Bronchial epithelial cell (primary cell): Measurements from ENCODE around the gene TMEM108. TPM values are rescaled to one million over a fixed set of nuclear protein-coding genes. Genes with fewer than 3 reads are reported as not detected.
"Not testable (repeated sequence)": the region's sequence is repeated elsewhere in the genome, so short reads cannot be mapped to it uniquely, and the experiment has no call there.

Source experiments
- DNase-seq: peaks from one replicate; pipeline ENCODE4 v3.0.0-alpha.2; 2010; ENCODE audit warnings: low read depth
- FAIRE-seq: peaks from 2 replicates; lab custom pipeline; 2011; peaks lifted over from hg19 to GRCh38; lab: Jason Lieb, UNC
- H3K27me3 ChIP-seq: 2 replicates; pipeline ENCODE4 v1.5.1; 2011; ENCODE audit warnings: low read length; ENCODE audit not compliant: control insufficient read depth, insufficient read depth
- H3K36me3 ChIP-seq: 2 replicates; pipeline ENCODE4 v1.5.1; 2011; ENCODE audit warnings: low read length; ENCODE audit not compliant: control insufficient read depth, insufficient read depth
- H3K4me3 ChIP-seq: 2 replicates; pipeline ENCODE4 v1.5.1; 2011; ENCODE audit warnings: mild to moderate bottlenecking, low read depth, low read length, control low read depth
- total RNA-seq: library from RNA; depleted of rRNA; stranded (reverse); fragments of >200 nt; gene quantifications from 2 replicates; pipeline ENCODE4 v1.2.1, GENCODE V29; 2014
- TF ChIP-seq, protein P1 (sequence below): IDR thresholded peaks from 2 replicates; pipeline ENCODE4 v1.5.1; 2011; ENCODE audit warnings: mild to moderate bottlenecking, moderate library complexity, low read length, control low read depth, inconsistent platforms; ENCODE audit not compliant: insufficient read depth, severe bottlenecking

TMEM108 gene
- total RNA-seq = not detected in 2 replicates

DNA sequence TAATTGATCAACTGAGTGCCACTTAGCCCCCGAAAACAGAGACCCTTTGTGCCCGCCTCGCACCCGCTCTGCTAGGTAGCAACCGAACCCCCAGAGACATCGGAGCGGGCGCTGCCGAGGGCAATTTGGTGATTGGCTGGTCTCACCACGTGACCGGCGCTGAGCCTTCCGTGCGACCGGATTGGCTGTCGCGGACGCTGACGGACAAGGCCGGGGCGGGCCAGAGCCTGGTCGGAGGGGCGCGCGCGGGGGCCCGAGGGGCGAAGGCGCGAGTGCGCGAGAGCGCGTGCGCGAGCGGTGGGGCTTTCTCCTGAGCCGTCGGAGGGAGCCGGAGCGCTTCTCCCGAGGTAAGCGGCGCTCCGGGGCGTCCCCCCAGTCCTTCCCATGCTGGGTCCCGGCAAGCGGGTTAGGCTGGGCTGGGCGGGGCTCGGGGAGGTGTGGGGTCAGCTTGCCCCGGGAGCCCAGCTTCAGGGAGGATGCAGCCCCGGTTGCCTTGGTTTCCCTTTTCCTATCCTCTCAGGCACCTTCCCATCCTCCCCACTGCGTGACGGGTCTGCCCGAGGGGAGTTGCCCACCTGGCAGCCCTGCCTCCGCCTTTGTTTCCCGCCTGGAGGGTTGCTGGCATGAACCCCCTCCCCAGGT lies at the start of gene TMEM108:
Gene TMEM108 (plus strand): TSS at position 303 of the 642 bp plus-strand sequence.
- FAIRE-seq = no peak
- peak within 1 kb of the TSS; percentile 37 for H3K4me3 ChIP-seq
- TF ChIP-seq, protein P1, sequence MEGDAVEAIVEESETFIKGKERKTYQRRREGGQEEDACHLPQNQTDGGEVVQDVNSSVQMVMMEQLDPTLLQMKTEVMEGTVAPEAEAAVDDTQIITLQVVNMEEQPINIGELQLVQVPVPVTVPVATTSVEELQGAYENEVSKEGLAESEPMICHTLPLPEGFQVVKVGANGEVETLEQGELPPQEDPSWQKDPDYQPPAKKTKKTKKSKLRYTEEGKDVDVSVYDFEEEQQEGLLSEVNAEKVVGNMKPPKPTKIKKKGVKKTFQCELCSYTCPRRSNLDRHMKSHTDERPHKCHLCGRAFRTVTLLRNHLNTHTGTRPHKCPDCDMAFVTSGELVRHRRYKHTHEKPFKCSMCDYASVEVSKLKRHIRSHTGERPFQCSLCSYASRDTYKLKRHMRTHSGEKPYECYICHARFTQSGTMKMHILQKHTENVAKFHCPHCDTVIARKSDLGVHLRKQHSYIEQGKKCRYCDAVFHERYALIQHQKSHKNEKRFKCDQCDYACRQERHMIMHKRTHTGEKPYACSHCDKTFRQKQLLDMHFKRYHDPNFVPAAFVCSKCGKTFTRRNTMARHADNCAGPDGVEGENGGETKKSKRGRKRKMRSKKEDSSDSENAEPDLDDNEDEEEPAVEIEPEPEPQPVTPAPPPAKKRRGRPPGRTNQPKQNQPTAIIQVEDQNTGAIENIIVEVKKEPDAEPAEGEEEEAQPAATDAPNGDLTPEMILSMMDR = no peak
- no peaks in the 10 kb centered on the region for H3K36me3 ChIP-seq
- peaks cover 33% of the 10 kb centered on the region for H3K27me3 ChIP-seq
- peak; percentile 20 for DNase-seq

DNA sequence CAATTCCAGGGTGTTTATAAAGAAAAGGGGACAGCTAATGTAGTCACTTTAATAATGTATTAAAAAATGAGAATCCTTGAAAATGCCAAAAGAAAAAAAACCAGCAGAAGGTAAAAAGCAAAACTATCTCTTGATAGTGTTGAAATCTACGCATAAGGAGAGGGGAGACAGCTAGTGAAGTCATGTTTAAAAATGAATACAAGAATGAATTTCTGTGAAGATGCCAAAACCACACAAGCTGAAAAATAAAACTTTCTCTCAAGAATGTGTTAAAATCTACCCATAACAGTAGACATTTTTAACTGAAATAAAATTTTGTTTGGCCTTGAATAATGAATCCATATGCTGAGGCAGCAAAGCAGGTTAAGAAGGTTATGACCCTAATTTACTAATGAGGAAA lies 42.2 kb upstream of the TMEM108 start:
- H3K36me3 ChIP-seq = no peaks in the 10 kb centered on the region
- no peak for FAIRE-seq
- H3K27me3 ChIP-seq = no peaks in the 10 kb centered on the region
- DNase-seq = no peak
- no peak overlapping the region for H3K4me3 ChIP-seq
- TF ChIP-seq, protein P1 = no peak

DNA sequence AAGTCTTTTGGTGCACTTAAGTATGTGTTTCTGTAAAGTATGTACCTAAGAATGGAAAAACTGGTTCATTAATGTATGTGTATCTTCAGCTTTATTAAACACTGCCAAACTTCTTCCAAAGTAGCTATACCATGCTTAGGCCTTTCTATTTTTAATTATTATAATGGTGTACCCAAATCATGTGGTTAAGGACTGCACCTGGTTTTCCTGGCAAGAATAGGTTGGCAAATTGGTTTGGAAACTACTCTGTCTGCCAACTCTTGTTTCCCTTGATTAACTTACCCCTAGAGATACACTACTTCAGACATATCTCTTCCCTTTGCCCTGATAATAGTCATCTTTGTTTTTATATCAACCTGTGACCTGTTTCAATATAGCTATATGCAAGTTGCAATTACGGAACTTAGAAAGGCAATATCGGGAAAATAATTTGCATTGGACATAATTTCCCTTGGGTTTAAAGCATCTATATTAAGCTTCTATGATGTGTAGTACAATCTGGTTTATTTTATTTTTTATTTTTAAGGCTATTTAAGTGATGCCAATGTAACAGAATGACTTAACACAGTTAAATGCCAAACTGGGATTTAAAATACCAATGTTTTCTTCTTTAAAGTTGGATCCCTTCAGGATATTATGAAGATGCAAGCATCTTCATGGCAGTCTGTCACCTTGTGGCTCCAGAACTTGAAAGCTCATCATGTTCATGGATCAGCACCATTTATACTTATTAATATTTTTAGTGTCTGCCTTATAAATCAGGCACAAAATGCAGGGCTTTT lies 40.6 kb upstream of the TMEM108 start:
- no peak for FAIRE-seq
- Histone ChIP-seq H3K4me3 (no peak overlapping the region), H3K36me3 (no peaks in the 10 kb centered on the region), H3K27me3 (no peaks in the 10 kb centered on the region)
- TF ChIP-seq, protein P1 = no peak
- DNase-seq = no peak

DNA sequence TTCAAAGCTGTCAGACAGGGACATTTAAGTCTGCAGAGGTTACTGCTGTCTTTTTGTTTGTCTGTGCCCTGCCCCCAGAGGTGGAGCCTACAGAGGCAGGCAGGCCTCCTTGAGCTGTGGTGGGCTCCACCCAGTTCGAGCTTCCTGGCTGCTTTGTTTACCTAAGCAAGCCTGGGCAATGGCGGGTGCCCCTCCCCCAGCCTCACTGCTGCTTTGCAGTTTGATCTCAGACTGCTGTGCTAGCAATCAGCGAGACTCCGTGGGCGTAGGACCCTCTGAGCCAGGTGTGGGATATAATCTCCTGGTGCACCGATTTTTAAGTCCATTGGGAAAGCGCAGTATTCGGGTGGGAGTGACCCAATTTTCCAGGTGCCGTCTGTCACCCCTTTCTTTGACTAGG lies 33.2 kb upstream of the TMEM108 start:
- FAIRE-seq, DNase-seq, H3K36me3 ChIP-seq, H3K27me3 ChIP-seq, H3K4me3 ChIP-seq: not testable (repeated sequence)

DNA sequence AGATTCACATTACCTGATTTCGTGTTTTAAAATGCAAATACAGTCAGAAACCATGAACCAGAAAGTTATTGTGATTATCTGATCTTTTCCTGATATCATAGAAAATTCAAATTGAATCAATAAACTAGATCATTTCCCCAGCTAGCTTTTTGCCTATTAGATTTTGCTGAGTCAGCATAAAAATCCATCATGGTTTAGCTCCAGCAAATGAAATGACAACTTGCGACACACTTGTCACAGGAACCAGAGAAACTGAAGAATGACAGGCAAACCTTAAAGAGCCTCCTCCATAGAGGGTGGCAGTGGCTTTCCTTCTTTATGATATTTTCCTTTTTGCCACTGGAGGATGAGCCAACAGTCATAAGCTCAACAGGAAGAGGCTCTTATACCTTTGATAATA lies 30.6 kb upstream of the TMEM108 start:
- TF ChIP-seq, protein P1 = no peak
- H3K36me3 ChIP-seq = no peaks in the 10 kb centered on the region
- FAIRE-seq = no peak
- no peak overlapping the region for H3K4me3 ChIP-seq
- H3K27me3 ChIP-seq = no peaks in the 10 kb centered on the region
- no peak for DNase-seq

DNA sequence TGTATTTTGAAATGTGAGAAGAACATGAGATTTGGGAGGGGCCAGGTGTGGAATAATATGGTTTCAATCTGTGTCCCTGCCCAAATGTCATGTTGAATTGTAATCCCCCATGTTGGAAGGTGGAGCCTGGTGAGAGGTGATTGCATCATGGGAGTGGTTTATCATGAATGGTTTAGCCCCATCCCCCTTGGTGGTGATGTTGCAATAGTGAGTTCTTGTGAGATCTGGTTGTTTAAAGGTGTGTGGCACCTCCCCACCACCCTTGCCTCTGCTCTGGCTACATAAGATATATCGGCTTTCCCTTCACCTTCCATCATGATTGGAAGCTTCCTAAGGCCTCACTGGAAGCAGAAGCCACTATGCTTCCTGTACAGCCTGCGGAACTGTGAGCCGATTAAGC lies 23.9 kb upstream of the TMEM108 start:
- FAIRE-seq (no peak), DNase-seq (peak; percentile 8)
- Histone ChIP-seq H3K27me3 (no peaks in the 10 kb centered on the region), H3K4me3 (no peak overlapping the region), H3K36me3 (no peaks in the 10 kb centered on the region)
- TF ChIP-seq, protein P1 = no peak

DNA sequence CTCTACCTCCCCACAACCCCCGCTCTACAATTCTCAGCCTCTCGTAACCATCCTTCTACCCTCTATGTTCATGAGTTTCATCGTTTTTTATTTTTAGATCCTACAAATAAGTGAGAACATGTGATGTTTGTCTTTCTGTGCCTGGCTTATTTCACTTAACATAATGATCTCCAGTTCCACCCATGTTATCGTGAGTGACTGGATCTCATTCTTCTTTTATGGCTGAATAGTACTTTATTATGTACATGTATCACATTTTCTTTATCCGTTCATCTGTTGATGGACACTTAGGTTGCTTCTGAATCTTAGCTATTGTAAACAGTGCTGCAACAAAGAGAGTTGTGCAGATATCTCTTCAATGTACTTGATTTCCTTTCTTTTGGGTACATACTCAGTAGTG lies 22.6 kb upstream of the TMEM108 start:
- H3K36me3 ChIP-seq, FAIRE-seq, H3K4me3 ChIP-seq, DNase-seq, H3K27me3 ChIP-seq: not testable (repeated sequence)
